ENCODE measurements around the gene UBE4A. TPM values are rescaled to one million over a fixed set of nuclear protein-coding genes. Genes with fewer than 3 reads are reported as not detected.
"Not testable (repeated sequence)": the region's sequence is repeated elsewhere in the genome, so short reads cannot be mapped to it uniquely, and the experiment has no call there.

Gene UBE4A
- total RNA-seq, 1 donor from 2014 or later = 45.0 TPM

GRCh38 chr11:118397448-118397847 is 38.0 kb downstream of the UBE4A start:
- H3K4me3 ChIP-seq (ENCODE audit: low read depth, low read length) = no peak overlapping the region
- TF ChIP-seq CTCF (IDR thresholded peaks at IDR 0.05; ENCODE audit: insufficient read depth, low read length, poor library complexity, severe bottlenecking) = no peak
- H3K27me3 ChIP-seq (ENCODE audit: control insufficient read depth, insufficient read depth, low read length) = no peaks in the 10 kb centered on the region
- no peaks in the 10 kb centered on the region for H3K36me3 ChIP-seq (ENCODE audit: control insufficient read depth, insufficient read depth, low read length)
- DNase-seq (ENCODE audit: low read depth) = no peak

- Histone ChIP-seq H3K36me3 (ENCODE audit: control insufficient read depth, insufficient read depth, low read length) (no peaks in the 10 kb centered on the region), H3K4me3 (ENCODE audit: low read depth, low read length) (no peak overlapping the region), H3K27me3 (ENCODE audit: control insufficient read depth, insufficient read depth, low read length) (no peaks in the 10 kb centered on the region)
- no peak for DNase-seq (ENCODE audit: low read depth)
- TF ChIP-seq CTCF (IDR thresholded peaks at IDR 0.05; ENCODE audit: insufficient read depth, low read length, poor library complexity, severe bottlenecking) = no peak
Measured at GRCh38 chr11:118398791-118399559, 39.6 kb downstream of the UBE4A start.

- peak; percentile 22 for TF ChIP-seq CTCF (IDR thresholded peaks at IDR 0.05; ENCODE audit: insufficient read depth, low read length, poor library complexity, severe bottlenecking)
- Histone ChIP-seq H3K27me3 (ENCODE audit: control insufficient read depth, insufficient read depth, low read length) (no peaks in the 10 kb centered on the region), H3K36me3 (ENCODE audit: control insufficient read depth, insufficient read depth, low read length) (no peaks in the 10 kb centered on the region), H3K4me3 (ENCODE audit: low read depth, low read length) (peak within 1 kb of the TSS; percentile 93)
- peak; percentile 56 for DNase-seq (ENCODE audit: low read depth)
Measured at GRCh38 chr11:118401151-118401879, 41.9 kb downstream of the UBE4A start, which contains the start of gene ATP5MG. Gene ATP5MG, plus strand, starts transcription at chr11:118401606. Its CDS starts 60 bp downstream, at chr11:118401666.

- Histone ChIP-seq H3K36me3 (ENCODE audit: control insufficient read depth, insufficient read depth, low read length) (no peaks in the 10 kb centered on the region), H3K4me3 (ENCODE audit: low read depth, low read length) (peak overlapping the region; percentile 93), H3K27me3 (ENCODE audit: control insufficient read depth, insufficient read depth, low read length) (no peaks in the 10 kb centered on the region)
- no peak for DNase-seq (ENCODE audit: low read depth)
- no peak for TF ChIP-seq CTCF (IDR thresholded peaks at IDR 0.05; ENCODE audit: insufficient read depth, low read length, poor library complexity, severe bottlenecking)
Measured at GRCh38 chr11:118401880-118402590, 42.6 kb downstream of the UBE4A start.

GRCh38 chr11:118402594-118402993 is 43.2 kb downstream of the UBE4A start:
- H3K36me3 ChIP-seq (ENCODE audit: control insufficient read depth, insufficient read depth, low read length); H3K27me3 ChIP-seq (ENCODE audit: control insufficient read depth, insufficient read depth, low read length); DNase-seq (ENCODE audit: low read depth): not testable (repeated sequence)
- peak overlapping the region; percentile 93 for H3K4me3 ChIP-seq (ENCODE audit: low read depth, low read length)

- H3K4me3 ChIP-seq (ENCODE audit: low read depth, low read length) = no peak overlapping the region
- H3K36me3 ChIP-seq (ENCODE audit: control insufficient read depth, insufficient read depth, low read length) = no peaks in the 10 kb centered on the region
- no peak for TF ChIP-seq CTCF (IDR thresholded peaks at IDR 0.05; ENCODE audit: insufficient read depth, low read length, poor library complexity, severe bottlenecking)
- no peaks in the 10 kb centered on the region for H3K27me3 ChIP-seq (ENCODE audit: control insufficient read depth, insufficient read depth, low read length)
- DNase-seq (ENCODE audit: low read depth) = no peak
Measured at GRCh38 chr11:118406599-118407166, 47.3 kb downstream of the UBE4A start.
